HCT116 (cell line): ENCODE results near the gene CIB4. TPM values are rescaled to one million over a fixed set of nuclear protein-coding genes. Genes with fewer than 3 reads are reported as not detected.

Source experiments
- ATAC-seq: fragments of 200-7000 bp; cut with Tn5 transposase; 2 replicates; pipeline ENCODE4 v1.9.1; 2020; ENCODE audit warnings: mild to moderate bottlenecking, moderate library complexity
- BruUV-seq: library from RNA; stranded (reverse); fragments of 400-500 nt; replicated peaks from 2 replicates; lab custom pipeline; 2021; lab: Mats Ljungman, UMichigan
- CTCF ChIA-PET: fragments of 300-600 bp; sonication (Branson Sonifier 250); formaldehyde crosslinking; loops from one replicate; lab custom pipeline; 2021; ENCODE audit warnings: antibody characterized with exemption; lab: Charles Lee
- POLR2A ChIA-PET: fragments of 300-600, 350-600 bp; sonication (Branson Sonifier 250); formaldehyde crosslinking; loops from one replicate; lab custom pipeline; 2021; ENCODE audit warnings: antibody characterized with exemption; lab: Charles Lee
- RAD21 ChIA-PET, 2 experiments: fragments of 300-600 bp; sonication (Branson Sonifier 250); formaldehyde crosslinking; loops; one replicate each; lab custom pipeline; 2023; ENCODE audit warnings: low total read pairs in 2 of 2; ENCODE audit not compliant: uncharacterized antibody in 2 of 2, unreplicated experiment in 2 of 2, low non-redundant PET in 1 of 2; lab: Charles Lee
- DNase-seq: peaks from one replicate; pipeline ENCODE4 v3.0.0-alpha.2; 2010; ENCODE audit warnings: low read depth, low spot score
- H2AFZ ChIP-seq: fragments of 200-600 bp; shearing (Covaris generic), sonication (generic); 2 replicates; pipeline ENCODE4 v1.6.1; 2017; ENCODE audit warnings: low read depth, mixed run types, mixed read lengths, antibody characterized with exemption, low read length; ENCODE audit not compliant: poor library complexity, severe bottlenecking
- H3K27ac ChIP-seq: 2 replicates; pipeline ENCODE4 v1.5.1; 2012; ENCODE audit warnings: low read depth, low read length
- H3K27me3 ChIP-seq: fragments of 200-600 bp; sonication (generic); 2 replicates; pipeline ENCODE4 v1.6.1; 2016; ENCODE audit warnings: mixed run types, low read length, mixed read lengths; ENCODE audit not compliant: insufficient read depth
- H3K36me3 ChIP-seq, 2 experiments: fragments of 200-500 bp in 1 of 2; fragments of 200-600 bp in 1 of 2; sonication (Bioruptor generic) in 1 of 2; sonication (generic) in 1 of 2; 2 replicates each; pipeline versions ENCODE4 v1.5.1 to v1.6.1; 2014 to 2016; ENCODE audit warnings: low read length in 2 of 2, inconsistent platforms in 1 of 2, mixed read lengths in 1 of 2, mixed run types in 1 of 2; ENCODE audit not compliant: insufficient read depth in 2 of 2, control insufficient read depth in 1 of 2
- H3K4me1 ChIP-seq, 2 experiments: fragments of 200-600 bp in 1 of 2; sonication (generic) in 1 of 2; 2 replicates each; pipeline versions ENCODE4 v1.5.1 to v1.6.1; 2012 to 2017; ENCODE audit warnings: low read length in 2 of 2, inconsistent platforms in 1 of 2, mild to moderate bottlenecking in 1 of 2, mixed read lengths in 1 of 2, mixed run types in 1 of 2, moderate library complexity in 1 of 2; ENCODE audit not compliant: insufficient read depth in 2 of 2, control insufficient read depth in 1 of 2
- H3K4me2 ChIP-seq: fragments of 200-600 bp; sonication (generic); 2 replicates; pipeline ENCODE4 v1.6.1; 2017; ENCODE audit warnings: mixed run types, low read length, mixed read lengths
- H3K4me3 ChIP-seq, 2 experiments: fragments of 200-600 bp in 1 of 2; sonication (generic) in 1 of 2; replicated peaks in 1 of 2; 2 replicates each; pipeline ENCODE4 v1.5.1; 2011 to 2016; ENCODE audit warnings: low read length in 2 of 2, control low read depth in 1 of 2, low read depth in 1 of 2, mild to moderate bottlenecking in 1 of 2, mixed read lengths in 1 of 2, mixed run types in 1 of 2
- H3K79me2 ChIP-seq: fragments of 200-600 bp; sonication (generic); 2 replicates; pipeline ENCODE4 v1.6.1; 2017; ENCODE audit warnings: mild to moderate bottlenecking, mixed run types, low read length, moderate library complexity, mixed read lengths; ENCODE audit not compliant: insufficient read depth
- H3K9ac ChIP-seq: fragments of 200-600 bp; sonication (generic); 2 replicates; pipeline ENCODE4 v1.6.1; 2016; ENCODE audit warnings: low read length, mixed read lengths
- H3K9me2 ChIP-seq: fragments of 200-600 bp; sonication (generic), shearing (Covaris generic); 2 replicates; pipeline ENCODE4 v1.6.1; 2017; ENCODE audit warnings: mixed run types, mild to moderate bottlenecking, moderate library complexity; ENCODE audit not compliant: insufficient read depth
- H3K9me3 ChIP-seq, 2 experiments: fragments of 200-500 bp in 1 of 2; fragments of 200-600 bp in 1 of 2; sonication (Bioruptor generic) in 1 of 2; sonication (generic) in 1 of 2; 2 replicates each; pipeline ENCODE4 v1.6.1; 2014 to 2017; ENCODE audit warnings: low read length in 2 of 2, mixed read lengths in 2 of 2, inconsistent platforms in 1 of 2, low read depth in 1 of 2, mild to moderate bottlenecking in 1 of 2, mixed run types in 1 of 2, moderate library complexity in 1 of 2; ENCODE audit not compliant: control insufficient read depth in 1 of 2, insufficient read depth in 1 of 2
- H4K20me1 ChIP-seq: fragments of 200-600 bp; sonication (generic), shearing (Covaris generic); 2 replicates; pipeline ENCODE4 v1.6.1; 2017; ENCODE audit warnings: mixed run types, mild to moderate bottlenecking, moderate library complexity; ENCODE audit not compliant: insufficient read depth
- CEBPB ChIP-seq: IDR thresholded peaks from 2 replicates; pipeline ENCODE4 v1.6.1; 2012; ENCODE audit warnings: low read depth
- EGR1 ChIP-seq: IDR thresholded peaks from 2 replicates; pipeline ENCODE4 v1.6.1; 2012; ENCODE audit warnings: low read depth
- ELF1 ChIP-seq: IDR thresholded peaks from 2 replicates; pipeline ENCODE4 v1.6.1; 2012; ENCODE audit warnings: low read depth, borderline replicate concordance
- EZH2 ChIP-seq: fragments of 200-600 bp; sonication (generic); IDR thresholded peaks from 2 replicates; pipeline ENCODE4 v1.6.1; 2017; ENCODE audit warnings: antibody characterized with exemption, mixed run types
- EZH2phosphoT487 ChIP-seq: fragments of 200-600 bp; IDR thresholded peaks from 2 replicates; pipeline ENCODE4 v1.6.1; 2018; ENCODE audit warnings: antibody characterized with exemption, borderline replicate concordance
- FOSL1 ChIP-seq: IDR thresholded peaks from 2 replicates; pipeline ENCODE4 v1.6.1; 2012; ENCODE audit warnings: low read depth
- JUND ChIP-seq: IDR thresholded peaks from 2 replicates; pipeline ENCODE4 v1.6.1; 2012
- MAX ChIP-seq: IDR thresholded peaks from 2 replicates; pipeline ENCODE4 v1.6.1; 2012
- POLR2A ChIP-seq: IDR thresholded peaks from 2 replicates; pipeline ENCODE4 v1.7.0; 2011; ENCODE audit warnings: borderline replicate concordance; ENCODE audit not compliant: insufficient read depth, insufficient read length; ENCODE audit errors: extremely low read depth
- POLR2AphosphoS5 ChIP-seq: IDR thresholded peaks from 2 replicates; pipeline ENCODE4 v1.6.1; 2011; ENCODE audit warnings: mild to moderate bottlenecking, low read depth, low read length, moderate library complexity
- SIN3A ChIP-seq: IDR thresholded peaks from 2 replicates; pipeline ENCODE4 v1.6.1; 2012; ENCODE audit warnings: low read depth
- SRF ChIP-seq: IDR thresholded peaks from 2 replicates; pipeline ENCODE4 v1.6.1; 2012; ENCODE audit warnings: low read depth
- ZNF274 ChIP-seq: fragments of 200-500 bp; sonication (Bioruptor generic); IDR thresholded peaks from 2 replicates; pipeline ENCODE4 v1.6.1; 2014; ENCODE audit warnings: mild to moderate bottlenecking, low read depth, low read length, inconsistent platforms
- intact Hi-C: fragments of 100-400 bp; cut with micrococcal nuclease; formaldehyde crosslinking; loops from 2 replicates; pipeline ENCODE4 v1.10.0; 2022
- total RNA-seq: library from RNA; stranded (reverse); gene quantifications from one replicate; pipeline ENCODE4 v1.2.1, GENCODE V29; 2021; ENCODE audit not compliant: unreplicated experiment
- TF ChIP-seq, protein P1 (sequence below): IDR thresholded peaks from 2 replicates; pipeline ENCODE4 v1.6.1; 2011; ENCODE audit warnings: mild to moderate bottlenecking, low read length, moderate library complexity; ENCODE audit not compliant: insufficient replicate concordance; ENCODE audit errors: extremely low read depth

CIB4 gene
- total RNA-seq, 1 experiment from 2014 or later = not detected

GRCh38 chr2:26564121-26564644, 77.0 kb downstream of the CIB4 start:
- no peaks in the 10 kb centered on the region for H4K20me1 ChIP-seq
- POLR2A ChIA-PET = no interaction called here
- peaks cover 20 to 27% of the 10 kb centered on the region in 2 experiments for H3K4me1 ChIP-seq
- no peak for TF ChIP-seq ZNF274
- no peak for TF ChIP-seq EZH2
- TF ChIP-seq FOSL1 = no peak
- TF ChIP-seq JUND = no peak
- no peak for TF ChIP-seq POLR2AphosphoS5
- TF ChIP-seq ELF1 = no peak
- TF ChIP-seq CEBPB = no peak
- no peak for TF ChIP-seq SIN3A
- no peak for TF ChIP-seq MAX
- TF ChIP-seq SRF = no peak
- no peak for TF ChIP-seq POLR2A
- TF ChIP-seq, protein P1, sequence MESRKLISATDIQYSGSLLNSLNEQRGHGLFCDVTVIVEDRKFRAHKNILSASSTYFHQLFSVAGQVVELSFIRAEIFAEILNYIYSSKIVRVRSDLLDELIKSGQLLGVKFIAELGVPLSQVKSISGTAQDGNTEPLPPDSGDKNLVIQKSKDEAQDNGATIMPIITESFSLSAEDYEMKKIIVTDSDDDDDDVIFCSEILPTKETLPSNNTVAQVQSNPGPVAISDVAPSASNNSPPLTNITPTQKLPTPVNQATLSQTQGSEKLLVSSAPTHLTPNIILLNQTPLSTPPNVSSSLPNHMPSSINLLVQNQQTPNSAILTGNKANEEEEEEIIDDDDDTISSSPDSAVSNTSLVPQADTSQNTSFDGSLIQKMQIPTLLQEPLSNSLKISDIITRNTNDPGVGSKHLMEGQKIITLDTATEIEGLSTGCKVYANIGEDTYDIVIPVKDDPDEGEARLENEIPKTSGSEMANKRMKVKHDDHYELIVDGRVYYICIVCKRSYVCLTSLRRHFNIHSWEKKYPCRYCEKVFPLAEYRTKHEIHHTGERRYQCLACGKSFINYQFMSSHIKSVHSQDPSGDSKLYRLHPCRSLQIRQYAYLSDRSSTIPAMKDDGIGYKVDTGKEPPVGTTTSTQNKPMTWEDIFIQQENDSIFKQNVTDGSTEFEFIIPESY = no peak
- no peak for TF ChIP-seq EGR1
- TF ChIP-seq EZH2phosphoT487 = no peak
- H3K9me2 ChIP-seq = no peaks in the 10 kb centered on the region
- no peak overlapping the region for H3K27ac ChIP-seq
- H3K9ac ChIP-seq = no peak overlapping the region
- no peaks in the 10 kb centered on the region for H3K79me2 ChIP-seq
- H3K4me2 ChIP-seq = no peak overlapping the region
- no peaks in the 10 kb centered on the region for H3K27me3 ChIP-seq
- CTCF ChIA-PET = no interaction called here
- DNase-seq (no peak), ATAC-seq (no peak)
- no peak overlapping the region for H3K4me3 ChIP-seq
- no TSS peak for BruUV-seq
- RAD21 ChIA-PET = no interaction called here
- H3K9me3 ChIP-seq = no peaks in the 10 kb centered on the region
- no peak overlapping the region for H2AFZ ChIP-seq
- no peaks in the 10 kb centered on the region for H3K36me3 ChIP-seq
- intact Hi-C loops = no loop called here
